B cell (primary cell): ENCODE measurements around the gene SMIM20. TPM values are rescaled to one million over a fixed set of nuclear protein-coding genes. Genes with fewer than 3 reads are reported as not detected.

Experiments
- ATAC-seq: fragments of 200-7000 bp; cut with Tn5 transposase; one replicate; pipeline ENCODE4 v1.10.0; 2021; ENCODE audit warnings: low read depth, mild to moderate bottlenecking, moderate number of reproducible peaks, moderate library complexity
- CTCF ChIA-PET: fragments of 350-600 bp; sonication (Branson Sonifier 250); formaldehyde crosslinking; loops from one replicate; lab custom pipeline; 2021; ENCODE audit warnings: antibody characterized with exemption, inconsistent platforms; lab: Charles Lee
- POLR2A ChIA-PET: fragments of 350-600 bp; sonication (Branson Sonifier 250); formaldehyde crosslinking; loops from one replicate; lab custom pipeline; 2021; ENCODE audit warnings: antibody characterized with exemption; lab: Charles Lee
- DNase-seq: peaks from one replicate; pipeline ENCODE4 v3.0.0; 2013
- H2AFZ ChIP-seq: 2 replicates; pipeline ENCODE4 v1.6.1; 2012; ENCODE audit warnings: mild to moderate bottlenecking, low read depth, low read length; ENCODE audit not compliant: insufficient read depth, poor library complexity, severe bottlenecking
- H3K27ac ChIP-seq, 2 donors: 1 replicate in 1 of 2; 2 replicates in 1 of 2; pipeline ENCODE4 v1.5.1; 2012 to 2013; ENCODE audit warnings: low read length in 2 of 2, mild to moderate bottlenecking in 2 of 2, moderate library complexity in 1 of 2
- H3K27me3 ChIP-seq, 4 experiments: fragments of 200-600 bp in 1 of 4; sonication (generic) in 1 of 4; replicated peaks in 1 of 4; 1 replicate in 2 of 4; 2 replicates in 2 of 4; pipeline versions ENCODE4 v1.6.1 to v1.7.0; 2013 to 2016; ENCODE audit warnings: low read length in 3 of 4, mild to moderate bottlenecking in 2 of 4, mixed read lengths in 1 of 4, moderate library complexity in 1 of 4; ENCODE audit not compliant: insufficient read depth in 4 of 4, control insufficient read depth in 3 of 4; ENCODE audit errors: control extremely low read depth in 1 of 4
- H3K36me3 ChIP-seq, 2 experiments: replicated peaks in 1 of 2; 1 replicate in 1 of 2; 2 replicates in 1 of 2; pipeline versions ENCODE4 v1.6.1 to v1.7.1; 2013; ENCODE audit warnings: low read length in 1 of 2; ENCODE audit not compliant: insufficient read depth in 2 of 2, control insufficient read depth in 1 of 2; ENCODE audit errors: control extremely low read depth in 1 of 2, extremely low read depth in 1 of 2
- H3K4me1 ChIP-seq, 2 donors: fragments of 200-600 bp in 1 of 2; sonication (generic) in 1 of 2; 1 replicate in 1 of 2; 2 replicates in 1 of 2; pipeline versions ENCODE4 v1.5.1 to v1.6.1; 2013 to 2017; ENCODE audit warnings: low read length in 2 of 2; ENCODE audit not compliant: control insufficient read depth in 2 of 2, insufficient read depth in 2 of 2
- H3K4me2 ChIP-seq: replicated peaks from 2 replicates; pipeline ENCODE3; 2012; ENCODE audit warnings: mild to moderate bottlenecking, low read depth, low read length; ENCODE audit not compliant: poor library complexity, severe bottlenecking
- H3K4me3 ChIP-seq, 5 experiments: fragments of 200-600 bp in 1 of 5; sonication (generic) in 1 of 5; 1 replicate in 3 of 5; 2 replicates in 2 of 5; pipeline versions ENCODE4 v1.5.1 to v1.7.0; 2011 to 2016; ENCODE audit warnings: low read length in 4 of 5, mild to moderate bottlenecking in 4 of 5, low read depth in 2 of 5, control low read depth in 1 of 5, moderate library complexity in 1 of 5; ENCODE audit not compliant: insufficient read depth in 1 of 5; ENCODE audit errors: control extremely low read depth in 1 of 5, extremely low read depth in 1 of 5
- H3K79me2 ChIP-seq: fragments of 200-600 bp; sonication (generic); one replicate; pipeline ENCODE4 v1.6.0; 2016; ENCODE audit warnings: low read length; ENCODE audit not compliant: control insufficient read depth, insufficient read depth
- H3K9ac ChIP-seq: fragments of 200-600 bp; sonication (generic); 2 replicates; pipeline ENCODE4 v1.6.1; 2017; ENCODE audit warnings: mild to moderate bottlenecking, low read length, moderate library complexity
- H3K9me3 ChIP-seq, 3 donors: one replicate each; pipeline versions ENCODE4 v1.6.1 to v1.7.1; 2013; ENCODE audit warnings: low read length in 2 of 3; ENCODE audit not compliant: control insufficient read depth in 2 of 3, insufficient read depth in 1 of 3; ENCODE audit errors: control extremely low read depth in 1 of 3
- H4K20me1 ChIP-seq: 2 replicates; pipeline ENCODE4 v1.6.0; 2012; ENCODE audit warnings: mild to moderate bottlenecking, low read length; ENCODE audit not compliant: insufficient read depth, control insufficient read depth, poor library complexity, severe bottlenecking
- H3K27ac Mint-ChIP-seq: one replicate; pipeline ENCODE4 v1.8.0; 2021; ENCODE audit warnings: mixed read lengths
- H3K27me3 Mint-ChIP-seq: one replicate; pipeline ENCODE4 v1.8.0; 2021; ENCODE audit warnings: mixed read lengths
- H3K4me1 Mint-ChIP-seq: one replicate; pipeline ENCODE4 v1.8.0; 2021; ENCODE audit warnings: mixed read lengths
- H3K4me3 Mint-ChIP-seq: one replicate; pipeline ENCODE4 v1.8.0; 2021; ENCODE audit warnings: mixed read lengths
- H3K9me3 Mint-ChIP-seq: one replicate; pipeline ENCODE4 v1.8.0; 2022; ENCODE audit warnings: mixed read lengths; ENCODE audit not compliant: insufficient read depth
- CTCF ChIP-seq: fragments of 200-600 bp; IDR thresholded peaks from one replicate; pipeline ENCODE4 v1.8.0; 2022; ENCODE audit warnings: antibody characterized with exemption, mild to moderate bottlenecking
- EZH2 ChIP-seq: IDR thresholded peaks from 2 replicates; pipeline ENCODE4 v1.6.1; 2012; ENCODE audit warnings: borderline replicate concordance, low read depth, mild to moderate bottlenecking, moderate library complexity, low read length; ENCODE audit not compliant: insufficient read depth, poor library complexity, severe bottlenecking
- WGBS: methylation state at CpG from one replicate; pipeline ENCODE4 v1.1.5; 2013; ENCODE audit warnings: missing lambda C conversion rate; ENCODE audit not compliant: insufficient coverage; 5-methylcytosine and 5-hydroxymethylcytosine counted together
- intact Hi-C: fragments of 100-400 bp; cut with micrococcal nuclease; formaldehyde crosslinking; loops from one replicate; pipeline ENCODE4 v1.10.0; 2022
- polyA plus RNA-seq: library from polyadenylated mRNA; depleted of rRNA; stranded (reverse); fragments of >200 nt; gene quantifications from 2 replicates; pipeline ENCODE4 v1.2.3, GENCODE V29; 2012
- total RNA-seq, 2 donors: library from RNA; stranded (reverse); fragments of 120-200 nt in 1 of 2; gene quantifications; 1 replicate in 1 of 2; 2 replicates in 1 of 2; pipeline versions ENCODE4 v1.2.3 to v1.2.4, GENCODE V29; 2013 to 2022

Gene SMIM20
- total and polyA plus RNA-seq, 2 donors (not counting 1 experiment from before 2014, with no cell fraction given): 12.6 to 20.2 TPM

- no peak overlapping the region for H3K27ac ChIP-seq
- peaks cover 0 to 5% (median 0%) of the 10 kb centered on the region in 4 experiments for H3K27me3 ChIP-seq
- ATAC-seq (no peak), DNase-seq (no peak)
- no peak overlapping the region for H3K4me2 ChIP-seq
- H4K20me1 ChIP-seq: no peaks in the 10 kb centered on the region
- Mint-ChIP-seq H3K4me1 (no peaks in the 10 kb centered on the region), H3K27ac (no peak overlapping the region), H3K9me3 (no peaks in the 10 kb centered on the region), H3K4me3 (no peak overlapping the region), H3K27me3 (peaks cover 12% of the 10 kb centered on the region)
- H3K79me2 ChIP-seq: no peaks in the 10 kb centered on the region
- H3K9me3 ChIP-seq: peaks cover 0 to 3% (median 0%) of the 10 kb centered on the region in 3 donors
- TF ChIP-seq CTCF: no peak
- TF ChIP-seq EZH2: no peak
- ChIA-PET POLR2A (no interaction called here), CTCF (interaction anchor here (1.1 kb wide), 1 partner anchor 30 kb away, joined by 4 read pairs; no protein-coding TSS in a partner anchor)
- intact Hi-C loops: no loop called here
- H3K4me1 ChIP-seq: no peaks in the 10 kb centered on the region
- WGBS: 100% methylated on average over 1 of the region's 8 CpGs
- H3K36me3 ChIP-seq: no peaks in the 10 kb centered on the region
- H3K4me3 ChIP-seq: no peak overlapping the region
- H2AFZ ChIP-seq: no peak overlapping the region
- H3K9ac ChIP-seq: no peak overlapping the region
These were observed 44.1 kb downstream of the SMIM20 start for GRCh38 chr4:25958110-25958509.

- DNase-seq (no peak), ATAC-seq (no peak)
- no peaks in the 10 kb centered on the region for H3K36me3 ChIP-seq
- H2AFZ ChIP-seq: no peak overlapping the region
- no peak overlapping the region for H3K4me2 ChIP-seq
- 97% methylated on average over 6 of the region's 7 CpGs for WGBS
- no peak overlapping the region for H3K27ac ChIP-seq
- no peak overlapping the region for H3K9ac ChIP-seq
- H3K27ac Mint-ChIP-seq: no peak overlapping the region
- peaks cover 0 to under 1% (median 0%) of the 10 kb centered on the region in 4 experiments for H3K27me3 ChIP-seq
- H3K9me3 ChIP-seq: peaks cover 0 to 3% (median 0%) of the 10 kb centered on the region in 3 donors
- ChIA-PET CTCF (interaction anchor here (1.7 kb wide), 1 partner anchor 25 kb away, joined by 4 read pairs; no protein-coding TSS in a partner anchor), POLR2A (no interaction called here)
- H3K27me3 Mint-ChIP-seq: no peaks in the 10 kb centered on the region
- H3K4me3 Mint-ChIP-seq: no peak overlapping the region
- H3K79me2 ChIP-seq: no peaks in the 10 kb centered on the region
- no peaks in the 10 kb centered on the region for H3K4me1 ChIP-seq
- no peak for TF ChIP-seq EZH2
- no peak for TF ChIP-seq CTCF
- H4K20me1 ChIP-seq: no peaks in the 10 kb centered on the region
- intact Hi-C loops: no loop called here
- H3K4me1 Mint-ChIP-seq: no peaks in the 10 kb centered on the region
- no peak overlapping the region for H3K4me3 ChIP-seq
- peaks cover 3% of the 10 kb centered on the region for H3K9me3 Mint-ChIP-seq
These were observed 48.4 kb downstream of the SMIM20 start for GRCh38 chr4:25962393-25962792.
